ENCODE data around the gene HJURP.

DNA sequence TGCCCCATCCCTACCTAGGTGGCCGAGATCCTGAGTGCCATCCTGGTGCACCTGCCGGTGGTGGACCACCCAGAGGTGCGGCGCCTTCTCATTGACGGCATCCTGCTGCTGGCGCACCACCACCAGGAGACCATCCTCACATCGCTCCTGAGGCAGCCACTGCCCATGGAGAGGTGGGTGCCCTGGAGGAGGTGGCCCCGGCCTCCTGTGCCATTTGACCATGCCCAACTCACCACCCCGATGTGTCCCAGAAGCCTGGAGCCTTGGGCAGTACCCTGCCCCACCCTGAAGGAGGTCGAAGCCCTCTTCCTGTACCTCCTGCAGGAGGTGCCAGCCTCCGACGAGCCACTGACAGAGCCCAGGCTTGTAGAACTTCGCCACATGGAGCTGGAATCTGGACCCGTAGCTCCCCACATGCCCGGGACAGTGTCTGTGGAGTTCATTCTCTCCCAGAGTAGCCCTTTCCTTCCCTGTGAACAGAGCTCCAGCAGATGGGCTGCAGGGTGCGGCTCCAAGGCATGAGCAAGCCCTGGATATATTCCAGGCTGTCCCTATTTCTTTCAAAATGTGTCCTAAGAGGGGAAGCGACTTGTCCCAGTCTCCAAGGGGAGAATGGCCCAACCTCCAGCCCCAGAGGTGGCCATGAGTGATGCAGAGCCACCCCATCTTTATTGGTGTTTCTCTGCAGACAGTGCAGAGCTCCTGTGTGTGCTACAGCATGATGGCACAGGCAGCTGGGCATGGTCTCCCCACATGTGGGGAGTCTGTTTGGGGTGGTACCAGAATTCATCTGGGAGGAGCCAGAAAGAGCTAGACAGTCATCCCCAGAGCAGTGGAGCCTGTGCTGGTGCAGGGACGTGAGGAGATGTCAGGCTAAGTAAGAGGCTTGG is 34.2 kb downstream of the HJURP start:
- no peak for TF ChIP-seq RARB (CRISPR knock-in tag; IDR thresholded peaks at IDR 0.05)
- no peak for TF ChIP-seq PPARA (CRISPR knock-in tag; IDR thresholded peaks at IDR 0.05; ENCODE audit: borderline replicate concordance)
- no peak for TF ChIP-seq ZFP3 (CRISPR knock-in tag; IDR thresholded peaks at IDR 0.05)
- no peak for TF ChIP-seq CSRNP3 (CRISPR knock-in tag; IDR thresholded peaks at IDR 0.05)

All from SK-N-SH treated with all-trans-retinoic acid at 6 μM for 48 hours (cell line).